Hepatocyte (in vitro differentiated cells): Measurements from ENCODE around the gene ZNF185.

Experiments used
- EZH2 ChIP-seq: fragments of 200-600 bp; sonication (generic); IDR thresholded peaks from 2 replicates; pipeline ENCODE4 v1.6.1; 2016; ENCODE audit warnings: antibody characterized with exemption, mild to moderate bottlenecking, borderline replicate concordance
- TF ChIP-seq, protein P1 (sequence below): fragments of 200-600 bp; sonication (generic); IDR thresholded peaks from 2 replicates; pipeline ENCODE4 v1.5.1; 2016; ENCODE audit warnings: antibody characterized with exemption, mild to moderate bottlenecking; ENCODE audit not compliant: poor library complexity

DNA sequence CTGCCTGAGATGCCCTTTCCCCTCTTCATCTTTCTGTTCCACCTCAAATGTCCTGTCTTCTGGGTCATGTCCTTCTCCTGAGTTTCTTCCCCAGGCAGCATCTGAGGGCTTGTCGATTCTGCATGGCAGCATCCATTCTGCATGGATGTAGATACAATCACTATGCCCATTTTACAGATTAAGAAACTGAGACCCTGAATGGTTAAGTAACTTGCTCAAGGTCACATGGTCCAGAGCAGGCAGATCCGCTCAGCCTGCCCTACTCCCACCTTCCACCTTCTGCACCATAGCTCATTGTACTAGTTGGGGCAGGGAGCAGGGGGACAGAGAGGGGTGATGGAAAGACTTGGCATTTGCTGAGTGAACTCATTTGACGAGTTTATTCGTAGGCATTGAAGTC is 32.0 kb downstream of the ZNF185 start:
- TF ChIP-seq, protein P1, sequence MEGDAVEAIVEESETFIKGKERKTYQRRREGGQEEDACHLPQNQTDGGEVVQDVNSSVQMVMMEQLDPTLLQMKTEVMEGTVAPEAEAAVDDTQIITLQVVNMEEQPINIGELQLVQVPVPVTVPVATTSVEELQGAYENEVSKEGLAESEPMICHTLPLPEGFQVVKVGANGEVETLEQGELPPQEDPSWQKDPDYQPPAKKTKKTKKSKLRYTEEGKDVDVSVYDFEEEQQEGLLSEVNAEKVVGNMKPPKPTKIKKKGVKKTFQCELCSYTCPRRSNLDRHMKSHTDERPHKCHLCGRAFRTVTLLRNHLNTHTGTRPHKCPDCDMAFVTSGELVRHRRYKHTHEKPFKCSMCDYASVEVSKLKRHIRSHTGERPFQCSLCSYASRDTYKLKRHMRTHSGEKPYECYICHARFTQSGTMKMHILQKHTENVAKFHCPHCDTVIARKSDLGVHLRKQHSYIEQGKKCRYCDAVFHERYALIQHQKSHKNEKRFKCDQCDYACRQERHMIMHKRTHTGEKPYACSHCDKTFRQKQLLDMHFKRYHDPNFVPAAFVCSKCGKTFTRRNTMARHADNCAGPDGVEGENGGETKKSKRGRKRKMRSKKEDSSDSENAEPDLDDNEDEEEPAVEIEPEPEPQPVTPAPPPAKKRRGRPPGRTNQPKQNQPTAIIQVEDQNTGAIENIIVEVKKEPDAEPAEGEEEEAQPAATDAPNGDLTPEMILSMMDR: no peak
- TF ChIP-seq EZH2: no peak
